Measurements from ENCODE around the gene DNLZ.

GRCh38 chr9:136313111-136314055 is 50.2 kb downstream of the DNLZ start:
- TF ChIP-seq CTCF (IDR thresholded peaks at IDR 0.05) = no peak
- TF ChIP-seq POLR2A (IDR thresholded peaks at IDR 0.05) = no peak

All from thyroid gland (tissue), 4 donors.